K562 treated with DMSO at 1 percent for 24 hours (cell line): ENCODE measurements around the gene CD177. TPM values are rescaled to one million over a fixed set of nuclear protein-coding genes. Genes with fewer than 3 reads are reported as not detected.

ENCODE experiments used
- total RNA-seq: library from RNA; unstranded; fragments of 300-600 nt; gene quantifications from 2 replicates; pipeline ENCODE4 v1.2.3, GENCODE V29; 2022; ENCODE audit warnings: low read depth; ENCODE audit not compliant: insufficient read depth

CD177 gene
- not detected in 2 replicates for total RNA-seq

GRCh38 chr19:43353606-43354304 lies at the start of gene CD177:
Gene CD177, plus strand, starts transcription at chr19:43353686. Its CDS starts 29 bp downstream, at chr19:43353715.

Other genes starting within 250 kb of the CD177 start
- gene PSG5, start 167.2 kb upstream of the CD177 start, total RNA-seq = not detected in 2 replicates
- gene PSG4, start 148.0 kb upstream of the CD177 start, total RNA-seq = not detected in 2 replicates
- gene PSG9, start 84.2 kb upstream of the CD177 start, total RNA-seq = not detected in 2 replicates
- 0.81 and 1.0 TPM in 2 replicates for gene TEX101, start 61.2 kb downstream of the CD177 start, total RNA-seq
- 1.7 and 2.4 TPM in 2 replicates for gene LYPD3, start 111.9 kb downstream of the CD177 start, total RNA-seq
- 24.0 and 27.9 TPM in 2 replicates for gene PHLDB3, start 151.1 kb downstream of the CD177 start, total RNA-seq
- 38.0 and 39.6 TPM in 2 replicates for gene ETHE1, start 173.5 kb downstream of the CD177 start, total RNA-seq
- 1.6 and 1.7 TPM in 2 replicates for gene ZNF575, start 179.5 kb downstream of the CD177 start, total RNA-seq
- 55.8 and 58.5 TPM in 2 replicates for gene XRCC1, start 221.8 kb downstream of the CD177 start, total RNA-seq
- gene PINLYP, start 222.1 kb downstream of the CD177 start, total RNA-seq = 3.8 and 5.8 TPM in 2 replicates
- 5.8 and 6.6 TPM in 2 replicates for gene IRGQ, start 242.4 kb downstream of the CD177 start, total RNA-seq
- 15.1 and 23.4 TPM in 2 replicates for gene ZNF576, start 242.9 kb downstream of the CD177 start, total RNA-seq